NCI-H2081 treated with DMSO at 0.1 percent for 48 hours (cell line): Measurements from ENCODE around the gene ST6GALNAC3.
"Not testable (repeated sequence)": the region's sequence is repeated elsewhere in the genome, so short reads cannot be mapped to it uniquely, and the experiment has no call there.

ENCODE experiments used
- DNase-seq: peaks from one replicate; lab custom pipeline; 2025; lab: John Stamatoyannopoulos, UW

ST6GALNAC3 gene

GRCh38 chr1:76106719-76107235, 32.2 kb downstream of the ST6GALNAC3 start:
- no peak for DNase-seq

DNA sequence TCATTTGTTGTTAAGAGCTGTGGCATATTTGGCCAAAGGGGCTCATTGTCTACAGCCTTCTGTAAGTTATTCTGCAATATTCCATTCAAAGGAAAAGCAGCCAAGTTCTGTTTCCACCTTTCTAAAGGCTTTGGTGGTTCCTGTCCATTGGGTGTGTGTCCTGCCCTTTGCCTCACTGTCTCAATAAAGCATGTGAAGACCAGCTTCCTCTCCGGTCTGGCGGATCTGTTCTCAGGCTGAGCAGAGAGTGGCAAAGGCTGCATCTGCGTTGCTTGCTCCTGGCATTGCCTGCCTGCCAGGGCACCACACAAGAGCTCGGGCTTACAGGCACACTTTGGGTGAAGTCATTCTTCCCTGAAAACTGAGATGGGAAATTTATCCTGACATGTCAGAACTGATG, 34.9 kb downstream of the ST6GALNAC3 start:
- no peak for DNase-seq

DNA sequence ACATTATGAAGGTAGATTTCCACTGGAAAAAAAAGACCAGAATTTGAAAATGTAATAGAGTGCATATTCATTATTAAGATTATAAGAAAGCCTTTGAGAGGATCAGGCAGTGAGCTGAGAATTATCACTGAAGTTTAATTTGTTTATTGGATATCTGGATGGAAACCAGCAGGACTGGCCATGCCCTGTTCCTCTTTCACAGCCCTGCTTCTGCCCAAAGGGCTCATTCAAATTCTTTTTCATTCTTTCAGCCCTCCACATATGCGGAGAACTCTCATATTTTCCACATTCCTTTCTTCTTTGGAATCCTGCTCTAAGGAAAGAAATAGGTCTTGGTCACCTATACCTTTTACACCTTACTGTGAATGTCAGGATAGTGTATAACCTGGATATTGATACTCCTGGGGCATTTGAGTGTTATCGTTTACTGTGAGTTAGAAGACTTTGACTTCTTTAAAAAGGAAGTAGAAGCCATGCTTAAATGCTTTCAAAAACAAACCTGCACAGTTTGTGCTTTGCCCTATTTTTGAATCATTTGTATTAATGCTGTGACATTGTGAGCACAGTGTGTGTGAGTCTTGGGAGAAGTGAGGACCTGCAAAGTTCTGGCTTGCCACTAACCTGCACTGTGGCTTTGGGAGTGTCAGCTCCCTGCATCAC, 35.5 kb downstream of the ST6GALNAC3 start:
- DNase-seq = no peak

- DNase-seq = no peak
Measured at GRCh38 chr1:76110666-76111065, 36.1 kb downstream of the ST6GALNAC3 start.

DNA sequence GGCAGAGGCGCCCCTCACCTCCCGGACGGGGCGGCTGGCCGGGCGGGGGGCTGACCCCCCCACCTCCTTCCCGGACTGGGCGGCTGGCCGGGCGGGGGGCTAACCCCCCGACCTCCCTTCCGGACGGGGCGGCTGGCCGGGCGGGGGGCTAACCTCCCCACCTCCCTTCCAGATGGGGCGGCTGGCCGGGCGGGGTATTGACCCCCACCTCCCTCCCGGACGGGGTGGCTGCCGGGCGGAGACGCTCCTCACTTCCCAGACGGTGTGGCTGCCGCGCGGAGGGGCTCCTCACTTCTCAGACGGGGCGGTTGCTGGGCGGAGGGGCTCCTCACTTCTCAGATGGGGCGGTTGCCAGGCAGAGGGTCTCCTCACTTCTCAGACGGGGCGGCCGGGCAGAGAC, 37.8 kb downstream of the ST6GALNAC3 start:
- DNase-seq = not testable (repeated sequence)

DNA sequence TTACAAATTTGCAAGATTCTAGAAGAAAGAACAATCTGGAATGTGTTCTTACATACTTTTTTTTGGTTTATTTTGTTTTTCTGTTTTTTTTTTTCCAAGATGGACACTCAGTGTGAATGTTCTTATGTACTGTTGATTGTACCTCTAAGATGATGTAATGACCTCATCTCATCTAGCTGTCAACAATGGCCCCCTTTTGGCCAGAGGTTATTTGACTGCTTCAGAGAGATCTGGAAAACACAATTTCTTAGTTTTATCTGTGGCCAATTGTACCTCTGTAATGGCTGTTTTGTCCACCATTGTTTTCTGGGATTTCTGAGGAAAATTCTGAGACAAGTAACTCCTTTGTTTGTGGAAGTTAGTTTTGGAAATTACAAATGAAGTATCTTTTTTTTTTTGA, 38.9 kb downstream of the ST6GALNAC3 start:
- DNase-seq = no peak

DNA sequence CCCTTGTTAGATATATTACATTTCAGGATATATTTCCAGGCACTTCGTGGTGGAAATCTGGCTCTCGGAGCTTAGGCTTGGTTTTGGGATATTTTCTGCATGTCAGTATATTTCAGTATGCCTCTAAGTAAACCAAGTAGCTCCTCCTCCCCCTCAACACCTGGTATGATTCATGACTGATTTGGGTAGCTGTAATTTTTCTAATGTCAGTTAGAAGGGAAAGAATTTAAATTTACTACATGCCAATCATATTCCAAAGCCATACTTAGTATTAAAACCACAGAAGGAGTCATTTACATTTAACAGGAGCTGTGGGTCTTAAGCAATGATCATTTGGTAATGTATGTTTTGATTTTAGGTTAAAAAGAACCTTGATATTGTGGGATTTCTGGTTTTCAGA, 40.6 kb downstream of the ST6GALNAC3 start:
- DNase-seq = no peak

- no peak for DNase-seq
Measured at GRCh38 chr1:76121850-76122249, 47.3 kb downstream of the ST6GALNAC3 start.

DNA sequence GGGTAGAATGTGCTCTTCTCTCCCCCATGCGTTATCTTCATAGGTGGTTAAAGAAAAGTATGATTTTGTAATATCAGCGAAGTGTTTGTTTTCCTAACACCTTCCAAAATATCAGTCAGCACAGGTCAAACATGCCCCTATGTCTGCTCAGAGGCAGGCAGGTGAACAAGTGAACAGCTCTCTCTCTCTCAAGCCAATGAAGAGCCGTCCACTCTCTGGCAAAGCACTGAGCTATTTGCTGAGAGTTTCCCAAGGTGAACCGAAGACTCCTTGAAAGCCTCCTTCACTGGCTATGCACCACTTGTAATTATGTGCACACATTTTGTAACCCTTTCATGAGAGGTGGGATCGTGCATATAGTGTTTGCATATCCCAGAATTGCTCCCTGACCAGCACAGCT, 47.7 kb downstream of the ST6GALNAC3 start:
- DNase-seq = no peak

GRCh38 chr1:76123411-76124064, 49.0 kb downstream of the ST6GALNAC3 start:
- DNase-seq = not testable (repeated sequence)

- DNase-seq = no peak
Measured at GRCh38 chr1:76124196-76124595, 49.6 kb downstream of the ST6GALNAC3 start.

DNA sequence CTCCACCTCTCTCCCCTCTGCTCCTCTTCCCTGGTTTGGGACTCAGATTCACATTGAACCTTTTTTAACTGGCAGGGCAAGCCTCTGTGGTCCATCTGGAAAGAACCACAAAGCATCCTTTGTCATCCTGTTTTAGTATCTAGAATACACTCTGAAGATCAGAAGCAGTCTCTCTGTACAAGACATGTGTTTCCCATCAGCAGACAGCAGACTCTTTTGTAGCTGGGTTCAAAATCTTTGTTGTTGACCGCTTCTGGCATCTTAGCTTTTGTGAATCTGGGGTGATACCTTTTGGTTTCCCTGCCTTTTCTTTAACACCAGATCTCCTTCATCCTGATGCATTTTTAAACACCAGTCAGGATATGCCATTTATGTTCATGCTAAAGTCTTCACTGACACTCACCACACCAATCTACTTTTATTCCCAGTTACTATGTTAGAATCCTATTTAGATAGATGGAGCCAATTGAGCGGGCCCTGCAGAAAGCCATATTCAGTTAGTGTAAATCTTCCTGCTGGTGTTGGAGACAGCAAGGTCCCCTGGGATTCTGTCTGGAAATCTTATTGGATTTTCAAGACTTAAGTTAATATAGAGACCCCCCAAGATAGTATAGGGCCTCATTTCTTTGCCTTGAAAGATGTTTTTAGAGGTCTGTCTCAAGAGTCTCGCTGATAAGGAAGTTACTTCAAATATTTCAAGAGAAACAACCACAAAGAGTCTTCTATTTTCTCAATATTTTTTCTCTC, 51.1 kb downstream of the ST6GALNAC3 start:
- DNase-seq = no peak

DNA sequence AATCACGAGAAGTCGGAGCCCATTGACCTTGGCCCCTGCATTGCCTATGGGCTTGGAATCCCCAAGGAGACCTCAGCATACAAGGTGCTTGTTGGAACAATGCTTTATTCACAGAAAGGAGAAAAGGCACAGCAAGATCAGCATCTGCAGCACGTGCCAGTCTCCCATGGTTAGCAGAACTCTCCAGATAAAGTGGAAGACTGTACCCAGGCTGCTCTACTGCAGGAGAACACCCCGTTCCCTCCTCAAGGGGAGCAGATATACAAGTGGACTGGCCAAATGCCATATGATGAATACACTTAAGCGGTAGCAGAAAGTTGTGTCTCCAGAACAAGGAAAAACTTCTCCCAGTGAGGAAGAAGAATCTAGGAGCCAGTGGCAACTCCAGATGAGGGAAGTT, 53.5 kb downstream of the ST6GALNAC3 start:
- no peak for DNase-seq

DNA sequence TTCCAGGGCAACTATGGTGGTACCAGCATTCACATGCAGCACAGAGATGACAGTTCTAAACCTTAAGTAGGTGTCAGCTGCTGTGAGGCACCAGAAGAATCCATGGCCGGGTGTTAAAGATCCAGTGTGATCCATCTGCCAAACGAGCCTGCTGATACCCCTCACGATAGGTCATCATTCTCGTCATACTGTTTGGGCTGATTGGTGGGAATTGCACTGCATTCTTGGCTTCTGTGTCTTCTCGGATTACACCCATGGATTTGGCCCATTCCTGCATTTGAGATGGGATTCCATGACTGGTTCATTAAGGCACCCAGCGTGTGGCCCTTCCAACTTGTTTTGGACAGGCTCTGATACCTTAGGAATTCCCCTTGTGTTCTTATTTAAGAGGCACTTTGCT, 55.2 kb downstream of the ST6GALNAC3 start:
- no peak for DNase-seq

DNA sequence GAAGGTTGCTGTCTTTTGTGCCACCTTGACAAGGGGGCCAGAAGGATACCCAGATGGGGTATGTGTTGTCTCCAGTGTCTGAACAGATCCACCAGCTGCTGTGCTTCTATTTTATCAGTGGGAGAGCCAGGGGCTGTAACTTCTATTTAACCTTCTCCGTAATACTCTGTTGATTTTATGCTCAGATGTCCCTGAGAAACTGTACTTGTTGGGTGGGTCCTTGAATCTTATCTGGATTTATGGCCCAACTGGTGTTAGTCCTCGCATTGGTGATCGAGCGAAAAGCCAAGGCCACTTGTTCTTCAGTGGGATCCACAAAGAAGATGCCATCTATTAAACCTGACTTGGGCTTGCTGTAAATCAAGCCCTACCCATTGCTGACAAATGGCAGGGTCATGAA, 56.4 kb downstream of the ST6GALNAC3 start:
- no peak for DNase-seq

GRCh38 chr1:76133977-76134376, 59.4 kb downstream of the ST6GALNAC3 start:
- DNase-seq = no peak

DNA sequence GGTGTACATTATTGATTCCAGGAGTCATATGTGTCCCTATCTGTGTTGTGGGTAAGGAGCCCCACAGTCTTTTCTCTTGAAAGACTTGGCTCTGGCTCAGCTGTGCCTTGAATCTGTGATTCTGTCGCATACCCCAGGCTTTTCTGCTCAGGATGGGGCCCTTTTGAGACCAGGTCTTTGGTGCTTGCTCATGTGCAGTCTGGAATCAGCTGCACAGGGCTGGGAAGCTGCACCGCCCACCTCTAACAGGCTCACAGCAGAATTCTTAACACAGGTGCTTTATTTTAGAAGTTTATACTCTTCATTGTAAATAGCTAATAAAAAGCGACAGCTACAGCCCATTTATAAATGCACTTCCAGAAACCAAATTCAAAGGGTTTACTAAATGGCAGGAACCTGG, 61.3 kb downstream of the ST6GALNAC3 start:
- no peak for DNase-seq

DNA sequence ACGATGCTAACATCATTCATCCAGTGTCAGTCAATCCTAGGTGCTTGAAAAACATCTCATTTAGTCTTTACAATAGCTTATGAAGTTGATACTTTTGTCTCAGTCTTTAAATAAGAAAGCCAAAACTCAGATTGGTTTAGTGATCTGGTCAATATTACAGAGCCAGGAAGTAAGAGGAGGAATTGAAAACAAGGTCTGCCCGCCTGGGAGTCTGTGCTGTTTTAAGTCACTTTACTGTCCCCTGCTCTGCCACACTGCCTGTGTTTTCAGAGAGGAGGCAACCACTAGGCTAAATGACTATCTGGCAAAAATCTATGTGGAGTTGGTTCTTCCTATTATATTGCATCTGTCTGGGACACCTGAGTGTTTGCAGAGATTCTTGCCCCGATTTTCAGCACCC, 62.3 kb downstream of the ST6GALNAC3 start:
- DNase-seq = no peak

- no peak for DNase-seq
Measured at GRCh38 chr1:76137746-76138145, 63.2 kb downstream of the ST6GALNAC3 start.

DNA sequence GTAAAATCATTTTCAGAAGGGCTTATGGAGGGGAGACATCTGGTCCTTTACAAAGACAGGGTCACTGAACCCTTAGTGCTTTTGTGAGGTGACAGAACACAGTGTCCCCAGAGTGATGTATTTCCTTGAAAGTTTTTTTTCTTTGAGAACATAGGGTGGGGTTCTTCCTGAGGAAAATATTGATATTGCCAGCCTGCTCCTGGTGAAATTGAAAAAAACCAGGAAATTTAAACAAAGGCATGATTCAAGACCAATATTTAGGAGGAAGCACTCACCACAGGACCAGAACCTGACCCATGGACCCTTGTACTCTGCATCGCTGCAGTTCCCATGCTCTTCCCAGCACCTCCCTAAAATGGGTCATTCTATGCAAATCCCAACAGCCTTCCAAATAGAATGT, 63.7 kb downstream of the ST6GALNAC3 start:
- no peak for DNase-seq

GRCh38 chr1:76140227-76140626, 65.7 kb downstream of the ST6GALNAC3 start:
- DNase-seq = no peak

DNA sequence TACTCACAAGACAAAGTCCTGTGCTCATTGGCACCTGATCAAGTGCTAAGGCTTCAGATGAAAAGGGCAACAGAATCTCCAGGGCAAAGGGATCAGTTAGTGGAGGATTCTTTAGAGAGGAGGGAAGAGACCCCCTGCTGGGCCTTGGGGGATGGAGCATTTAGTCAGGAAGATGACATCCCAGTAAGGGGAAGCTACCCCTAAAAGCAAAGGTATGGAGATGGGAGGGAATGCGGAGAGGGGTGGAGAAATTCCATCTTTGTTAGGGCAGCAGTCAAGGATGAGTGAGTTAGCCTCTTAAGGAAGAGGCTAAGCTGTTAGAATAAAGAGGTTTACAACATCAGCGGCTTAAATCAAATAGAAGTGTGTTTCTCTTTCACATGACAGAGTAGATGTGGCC, 67.4 kb downstream of the ST6GALNAC3 start:
- DNase-seq = no peak
